HepG2 (cell line): ENCODE data around the gene ARHGAP26. TPM values are rescaled to one million over a fixed set of nuclear protein-coding genes. Genes with fewer than 3 reads are reported as not detected.

Experiments
- ATAC-seq: fragments of 200-7000 bp; cut with Tn5 transposase; 3 replicates; pipeline ENCODE4 v1.9.1; 2020; ENCODE audit warnings: mild to moderate bottlenecking, moderate library complexity
- BruUV-seq: library from RNA; stranded (reverse); fragments of 400-500 nt; replicated peaks from 2 replicates; lab custom pipeline; 2021; lab: Mats Ljungman, UMichigan
- CTCF ChIA-PET: fragments of 300-600 bp; formaldehyde crosslinking; extraction: SDS; loops from one replicate; lab custom pipeline; 2021; ENCODE audit warnings: low total read pairs, inconsistent platforms, low intra/inter-chr PET ratio; lab: Yijun Ruan, JAX
- POLR2A ChIA-PET: fragments of 350-600 bp; sonication (Branson Sonifier 250); formaldehyde crosslinking; loops from one replicate; lab custom pipeline; 2020; ENCODE audit warnings: antibody characterized with exemption, inconsistent platforms; lab: Yijun Ruan, JAX
- DNase-seq: peaks from one replicate; pipeline ENCODE4 v3.0.0-alpha.2; 2015; ENCODE audit warnings: low spot score
- FAIRE-seq: peaks from 3 replicates; lab custom pipeline; 2011; peaks lifted over from hg19 to GRCh38; lab: Jason Lieb, UNC
- H2AFZ ChIP-seq: one replicate; pipeline ENCODE4 v1.6.1; 2011; ENCODE audit warnings: low read length, inconsistent platforms
- H3K27ac ChIP-seq: fragments of 300-600 bp; 3 replicates; pipeline ENCODE4 v1.8.0; 2011; ENCODE audit warnings: mixed run types, mild to moderate bottlenecking, mixed read lengths, low read length, inconsistent platforms; ENCODE audit not compliant: insufficient read depth; ENCODE audit errors: extremely low read length
- H3K27me3 ChIP-seq, 2 experiments: fragments of 200-600 bp in 1 of 2; 2 replicates in 1 of 2; 3 replicates in 1 of 2; pipeline versions ENCODE4 v1.6.0 to v1.8.0; 2011; ENCODE audit warnings: low read length in 2 of 2, mild to moderate bottlenecking in 2 of 2, moderate library complexity in 2 of 2, inconsistent platforms in 1 of 2; ENCODE audit not compliant: insufficient read depth in 2 of 2, control insufficient read depth in 1 of 2
- H3K36me3 ChIP-seq, 2 experiments: fragments of 200-600 bp in 1 of 2; replicated peaks in 1 of 2; 2 replicates in 1 of 2; 3 replicates in 1 of 2; pipeline versions ENCODE4 v1.5.1 to v1.8.0; 2011; ENCODE audit warnings: low read length in 2 of 2, inconsistent platforms in 1 of 2; ENCODE audit not compliant: insufficient read depth in 2 of 2, control insufficient read depth in 1 of 2
- H3K4me1 ChIP-seq: 2 replicates; pipeline ENCODE4 v1.5.1; 2012; ENCODE audit warnings: low read length, inconsistent platforms; ENCODE audit not compliant: insufficient read depth
- H3K4me2 ChIP-seq: 2 replicates; pipeline ENCODE4 v1.6.0; 2011; ENCODE audit warnings: low read depth, low read length, inconsistent platforms
- H3K4me3 ChIP-seq, 3 experiments: fragments of 200-600 bp in 1 of 3; sonication (generic), shearing (Covaris generic) in 1 of 3; replicated peaks in 1 of 3; 2 replicates each; pipeline ENCODE4 v1.5.1; 2011 to 2016; ENCODE audit warnings: low read length in 3 of 3, inconsistent platforms in 2 of 3, low read depth in 2 of 3, mild to moderate bottlenecking in 2 of 3, control low read depth in 1 of 3, mixed read lengths in 1 of 3; ENCODE audit not compliant: insufficient read depth in 1 of 3
- H3K79me2 ChIP-seq: one replicate; pipeline ENCODE4 v1.6.1; 2011; ENCODE audit warnings: low read length, inconsistent platforms; ENCODE audit not compliant: insufficient read depth
- H3K9ac ChIP-seq: 2 replicates; pipeline ENCODE4 v1.6.0; 2011; ENCODE audit warnings: mild to moderate bottlenecking, low read depth, low read length, inconsistent platforms; ENCODE audit not compliant: insufficient read depth
- H3K9me3 ChIP-seq: 2 replicates; pipeline ENCODE4 v1.5.1; 2012; ENCODE audit warnings: mild to moderate bottlenecking, low read length
- H4K20me1 ChIP-seq: 2 replicates; pipeline ENCODE4 v1.6.0; 2011; ENCODE audit warnings: inconsistent platforms, mild to moderate bottlenecking, low read length, moderate library complexity; ENCODE audit not compliant: insufficient read depth
- CTCF ChIP-seq: sonication (generic); formaldehyde crosslinking; IDR thresholded peaks from 2 replicates; pipeline ENCODE4 v1.5.0; 2020; ENCODE audit warnings: mild to moderate bottlenecking, missing genetic modification reagents, moderate library complexity
- KDM4B ChIP-seq: sonication (generic); formaldehyde crosslinking; IDR thresholded peaks from 2 replicates; pipeline ENCODE4 v1.4.0; 2020; ENCODE audit warnings: missing genetic modification reagents
- LRRFIP1 ChIP-seq: sonication (generic); formaldehyde crosslinking; conservative IDR thresholded peaks from 2 replicates; pipeline ENCODE4 v1.4.0; 2020; ENCODE audit warnings: missing genetic modification reagents
- SOX6 ChIP-seq, 2 experiments: fragments of 450-650 bp in 1 of 2; sonication (generic) in 1 of 2; formaldehyde crosslinking in 1 of 2; IDR thresholded peaks; 2 replicates each; pipeline versions ENCODE4 v1.4.0 to v1.6.1; 2017 to 2020; ENCODE audit warnings: antibody characterized with exemption in 1 of 2, mild to moderate bottlenecking in 1 of 2, missing genetic modification reagents in 1 of 2
- STAG1 ChIP-seq: sonication (generic); formaldehyde crosslinking; IDR thresholded peaks from 2 replicates; pipeline ENCODE4 v1.4.0; 2020; ENCODE audit warnings: missing genetic modification reagents
- TFDP1 ChIP-seq: IDR thresholded peaks from 2 replicates; pipeline ENCODE4 v1.6.1; 2016; ENCODE audit warnings: missing compliant biosample characterization, missing genetic modification reagents, borderline replicate concordance
- ZMYM2 ChIP-seq: sonication (generic); formaldehyde crosslinking; IDR thresholded peaks from 2 replicates; pipeline ENCODE4 v1.8.0; 2022; ENCODE audit warnings: mild to moderate bottlenecking, missing genetic modification reagents
- ZNF337 ChIP-seq: sonication (generic); formaldehyde crosslinking; IDR thresholded peaks from 2 replicates; pipeline ENCODE4 v1.5.1; 2020; ENCODE audit warnings: missing genetic modification reagents, low read depth, mild to moderate bottlenecking, borderline replicate concordance
- ZNF775 ChIP-seq: sonication (generic); formaldehyde crosslinking; IDR thresholded peaks from 2 replicates; pipeline ENCODE4 v1.4.0; 2020; ENCODE audit warnings: missing genetic modification reagents, mild to moderate bottlenecking, moderate library complexity, borderline replicate concordance
- WGBS: methylation state at CpG from one replicate; pipeline ENCODE4 v1.1.6; 2017; ENCODE audit warnings: low lambda C conversion rate; 5-methylcytosine and 5-hydroxymethylcytosine counted together
- in situ Hi-C: cut with HindIII; loops from 2 replicates; pipeline ENCODE4 v1.10.0; 2017; ENCODE audit warnings: low pct_unique_long_range_greater_than_20kb; ENCODE audit not compliant: extremely low pct_ligation_motif_present
- intact Hi-C: fragments of 100-400 bp; cut with micrococcal nuclease; formaldehyde crosslinking; loops from one replicate; pipeline ENCODE4 v1.10.0; 2022; ENCODE audit not compliant: unreplicated experiment
- polyA plus RNA-seq, 8 experiments: library from polyadenylated mRNA; depleted of rRNA in 3 of 8; stranded (reverse) in 7 of 8; unstranded in 1 of 8; fragments of >200 nt; fragmentation: Illumina TruSeq in 4 of 8; extraction: Trizol in 4 of 8; gene quantifications; 2 replicates each; pipeline versions ENCODE4 v1.2.1 to v1.2.3, GENCODE V29; 2011 to 2016; ENCODE audit warnings: low read depth in 4 of 8, missing spikeins in 1 of 8, mixed read lengths in 1 of 8; ENCODE audit not compliant: insufficient read depth in 1 of 8
- total RNA-seq, 5 experiments: library from RNA; depleted of rRNA; stranded (reverse); fragments of >200 nt; fragmentation: Illumina TruSeq; extraction: Trizol; gene quantifications; 2 replicates each; pipeline ENCODE4 v1.2.3, GENCODE V29; 2016; ENCODE audit warnings: low read depth in 1 of 5

The ARHGAP26 gene
- total and polyA plus RNA-seq, 2 of the 13 experiments (the other 11 are each of a cell fraction or from before 2014, with no cell fraction given) = 9.6 to 18.2 TPM

GRCh38 chr5:142849880-142850279 is 79.7 kb downstream of the ARHGAP26 start:
- ATAC-seq (peak; percentile 69), DNase-seq (no peak), FAIRE-seq (no peak)
- TF ChIP-seq ZMYM2 (CRISPR knock-in tag) (no peak), ZNF775 (CRISPR knock-in tag) (no peak), ZNF337 (CRISPR knock-in tag) (no peak), CTCF (CRISPR knock-in tag) (0 out of 2 replicates have a peak, but pooled peaks have one; percentile 21), SOX6 (IDR thresholded peaks at IDR 0.05) (no peak), SOX6 (CRISPR knock-in tag; IDR thresholded peaks at IDR 0.05) (no peak), TFDP1 (no peak), LRRFIP1 (CRISPR knock-in tag) (no peak), STAG1 (CRISPR knock-in tag) (peak; percentile 12; the same call in 1 of the 2 replicates), KDM4B (CRISPR knock-in tag) (no peak)
- Histone ChIP-seq H3K27me3 (no peaks in the 10 kb centered on the region), H3K4me1 (peaks cover 40% of the 10 kb centered on the region), H3K9me3 (no peaks in the 10 kb centered on the region), H3K27ac (no peak overlapping the region), H3K4me2 (no peak overlapping the region), H3K4me3 (no peak overlapping the region), H4K20me1 (no peaks in the 10 kb centered on the region), H3K79me2 (peaks cover 53% of the 10 kb centered on the region), H3K36me3 (no peaks in the 10 kb centered on the region), H3K9ac (no peak overlapping the region), H2AFZ (no peak overlapping the region)
- WGBS = 85% methylated on average over 3 of the region's 3 CpGs
- in situ Hi-C loops (no loop called here), intact Hi-C loops (no loop called here)
- CTCF ChIA-PET = no interaction called here
- POLR2A ChIA-PET = no interaction called here
- no TSS peak for BruUV-seq
